ENCODE data around the gene IL2.

IL2 gene

GRCh38 chr4:122480655-122481487, 24.3 kb upstream of the IL2 start:
- Histone ChIP-seq H3K27me3 (ENCODE audit: control insufficient read depth, low read length) (no peaks in the 10 kb centered on the region), H3K9me2 (replicated peaks; ENCODE audit: control insufficient read depth, low read length) (no peaks in the 10 kb centered on the region), H3K4me1 (ENCODE audit: control insufficient read depth, low read length) (no peaks in the 10 kb centered on the region), H4K20me1 (ENCODE audit: control insufficient read depth, insufficient read depth, low read depth, low read length) (no peaks in the 10 kb centered on the region), H3F3A (ENCODE audit: control insufficient read depth, insufficient read depth) (no peaks in the 10 kb centered on the region), H3K27ac (ENCODE audit: low read depth, low read length) (no peak overlapping the region), H3K79me2 (ENCODE audit: control insufficient read depth, low read length) (no peaks in the 10 kb centered on the region), H3K9me3 (ENCODE audit: control insufficient read depth, insufficient read depth, low read length) (no peaks in the 10 kb centered on the region), H3K36me3 (ENCODE audit: control insufficient read depth, low read length) (no peaks in the 10 kb centered on the region), H3K4me3 (ENCODE audit: low read length) (no peak overlapping the region), H3K4me2 (ENCODE audit: low read length) (no peak overlapping the region)
- TF ChIP-seq EZH2phosphoT487 (IDR thresholded peaks at IDR 0.05; ENCODE audit: borderline replicate concordance, low read length) (no peak), CTCF (IDR thresholded peaks at IDR 0.05; ENCODE audit: low read depth, low read length, poor library complexity, severe bottlenecking) (no peak)

GRCh38 chr4:122479935-122480416, 23.5 kb upstream of the IL2 start:
- TF ChIP-seq EZH2phosphoT487 (IDR thresholded peaks at IDR 0.05; ENCODE audit: borderline replicate concordance, low read length) (no peak), CTCF (IDR thresholded peaks at IDR 0.05; ENCODE audit: low read depth, low read length, poor library complexity, severe bottlenecking) (no peak)
- no peaks in the 10 kb centered on the region for H3F3A ChIP-seq (ENCODE audit: control insufficient read depth, insufficient read depth)
- no peak overlapping the region for H3K27ac ChIP-seq (ENCODE audit: low read depth, low read length)
- H3K9me2 ChIP-seq (replicated peaks; ENCODE audit: control insufficient read depth, low read length) = no peaks in the 10 kb centered on the region
- H3K9me3 ChIP-seq (ENCODE audit: control insufficient read depth, insufficient read depth, low read length) = no peaks in the 10 kb centered on the region
- no peaks in the 10 kb centered on the region for H3K27me3 ChIP-seq (ENCODE audit: control insufficient read depth, low read length)
- no peaks in the 10 kb centered on the region for H3K36me3 ChIP-seq (ENCODE audit: control insufficient read depth, low read length)
- no peaks in the 10 kb centered on the region for H4K20me1 ChIP-seq (ENCODE audit: control insufficient read depth, insufficient read depth, low read depth, low read length)
- H3K4me3 ChIP-seq (ENCODE audit: low read length) = no peak overlapping the region
- no peaks in the 10 kb centered on the region for H3K4me1 ChIP-seq (ENCODE audit: control insufficient read depth, low read length)
- no peaks in the 10 kb centered on the region for H3K79me2 ChIP-seq (ENCODE audit: control insufficient read depth, low read length)
- no peak overlapping the region for H3K4me2 ChIP-seq (ENCODE audit: low read length)

- H3F3A ChIP-seq (ENCODE audit: control insufficient read depth, insufficient read depth) = no peaks in the 10 kb centered on the region
- H3K4me3 ChIP-seq (ENCODE audit: low read length) = no peak overlapping the region
- H3K27me3 ChIP-seq (ENCODE audit: control insufficient read depth, low read length) = no peaks in the 10 kb centered on the region
- no peaks in the 10 kb centered on the region for H3K9me3 ChIP-seq (ENCODE audit: control insufficient read depth, insufficient read depth, low read length)
- no peaks in the 10 kb centered on the region for H3K9me2 ChIP-seq (replicated peaks; ENCODE audit: control insufficient read depth, low read length)
- H3K4me1 ChIP-seq (ENCODE audit: control insufficient read depth, low read length) = no peaks in the 10 kb centered on the region
- H3K4me2 ChIP-seq (ENCODE audit: low read length) = no peak overlapping the region
- H3K79me2 ChIP-seq (ENCODE audit: control insufficient read depth, low read length) = no peaks in the 10 kb centered on the region
- no peak overlapping the region for H3K27ac ChIP-seq (ENCODE audit: low read depth, low read length)
- TF ChIP-seq EZH2phosphoT487 (IDR thresholded peaks at IDR 0.05; ENCODE audit: borderline replicate concordance, low read length) (no peak), CTCF (IDR thresholded peaks at IDR 0.05; ENCODE audit: low read depth, low read length, poor library complexity, severe bottlenecking) (no peak)
- H3K36me3 ChIP-seq (ENCODE audit: control insufficient read depth, low read length) = no peaks in the 10 kb centered on the region
- H4K20me1 ChIP-seq (ENCODE audit: control insufficient read depth, insufficient read depth, low read depth, low read length) = no peaks in the 10 kb centered on the region
These were observed 20.2 kb upstream of the IL2 start for GRCh38 chr4:122476745-122477144.

All from DOHH2 (cell line).